ENCODE data around the gene CRX. TPM values are rescaled to one million over a fixed set of nuclear protein-coding genes. Genes with fewer than 3 reads are reported as not detected.
"Not testable (repeated sequence)": the region's sequence is repeated elsewhere in the genome, so short reads cannot be mapped to it uniquely, and the experiment has no call there.

Gene CRX
- total and polyA plus RNA-seq, 9 donors = not detected

DNA sequence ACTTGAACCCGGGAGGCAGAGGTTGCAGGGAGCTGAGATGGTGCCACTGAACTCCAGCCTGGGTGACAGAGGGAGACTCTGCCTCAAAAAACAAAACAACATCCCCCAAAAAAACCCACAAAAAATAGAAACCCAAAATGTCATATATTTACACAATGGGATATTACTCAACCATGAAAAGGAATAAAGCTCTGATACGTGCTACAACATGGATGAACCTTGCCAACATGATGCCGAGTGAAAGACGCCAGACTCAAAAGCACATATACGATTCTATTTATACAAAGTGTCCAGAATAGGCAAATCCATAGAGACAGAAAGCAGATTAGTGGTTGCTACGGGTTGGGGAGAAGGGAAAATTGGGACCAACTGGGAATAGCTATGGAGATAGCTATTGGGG is 15.3 kb upstream of the CRX start:
- TF ChIP-seq EP300 (IDR thresholded peaks at IDR 0.05) (no peak), POLR2A (IDR thresholded peaks at IDR 0.05) (no peak)
- TF ChIP-seq, protein P1, sequence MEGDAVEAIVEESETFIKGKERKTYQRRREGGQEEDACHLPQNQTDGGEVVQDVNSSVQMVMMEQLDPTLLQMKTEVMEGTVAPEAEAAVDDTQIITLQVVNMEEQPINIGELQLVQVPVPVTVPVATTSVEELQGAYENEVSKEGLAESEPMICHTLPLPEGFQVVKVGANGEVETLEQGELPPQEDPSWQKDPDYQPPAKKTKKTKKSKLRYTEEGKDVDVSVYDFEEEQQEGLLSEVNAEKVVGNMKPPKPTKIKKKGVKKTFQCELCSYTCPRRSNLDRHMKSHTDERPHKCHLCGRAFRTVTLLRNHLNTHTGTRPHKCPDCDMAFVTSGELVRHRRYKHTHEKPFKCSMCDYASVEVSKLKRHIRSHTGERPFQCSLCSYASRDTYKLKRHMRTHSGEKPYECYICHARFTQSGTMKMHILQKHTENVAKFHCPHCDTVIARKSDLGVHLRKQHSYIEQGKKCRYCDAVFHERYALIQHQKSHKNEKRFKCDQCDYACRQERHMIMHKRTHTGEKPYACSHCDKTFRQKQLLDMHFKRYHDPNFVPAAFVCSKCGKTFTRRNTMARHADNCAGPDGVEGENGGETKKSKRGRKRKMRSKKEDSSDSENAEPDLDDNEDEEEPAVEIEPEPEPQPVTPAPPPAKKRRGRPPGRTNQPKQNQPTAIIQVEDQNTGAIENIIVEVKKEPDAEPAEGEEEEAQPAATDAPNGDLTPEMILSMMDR (IDR thresholded peaks at IDR 0.05) = no peak
- H3K9me3 ChIP-seq = no peaks in the 10 kb centered on the region
- intact Hi-C loops (cut with DNase I) = no loop called here
- H3K36me3 ChIP-seq = no peaks in the 10 kb centered on the region
- H3K27me3 ChIP-seq = no peaks in the 10 kb centered on the region
- no peak overlapping the region for H3K4me3 ChIP-seq
- WGBS, 3 donors = 87 to 89% (median 88%) methylated on average over 6 of the region's 6 CpGs
- H3K27ac ChIP-seq = no peak overlapping the region
- no peaks in the 10 kb centered on the region for H3K4me1 ChIP-seq (ENCODE audit: insufficient read depth)
- DNase-seq = no peak

DNA sequence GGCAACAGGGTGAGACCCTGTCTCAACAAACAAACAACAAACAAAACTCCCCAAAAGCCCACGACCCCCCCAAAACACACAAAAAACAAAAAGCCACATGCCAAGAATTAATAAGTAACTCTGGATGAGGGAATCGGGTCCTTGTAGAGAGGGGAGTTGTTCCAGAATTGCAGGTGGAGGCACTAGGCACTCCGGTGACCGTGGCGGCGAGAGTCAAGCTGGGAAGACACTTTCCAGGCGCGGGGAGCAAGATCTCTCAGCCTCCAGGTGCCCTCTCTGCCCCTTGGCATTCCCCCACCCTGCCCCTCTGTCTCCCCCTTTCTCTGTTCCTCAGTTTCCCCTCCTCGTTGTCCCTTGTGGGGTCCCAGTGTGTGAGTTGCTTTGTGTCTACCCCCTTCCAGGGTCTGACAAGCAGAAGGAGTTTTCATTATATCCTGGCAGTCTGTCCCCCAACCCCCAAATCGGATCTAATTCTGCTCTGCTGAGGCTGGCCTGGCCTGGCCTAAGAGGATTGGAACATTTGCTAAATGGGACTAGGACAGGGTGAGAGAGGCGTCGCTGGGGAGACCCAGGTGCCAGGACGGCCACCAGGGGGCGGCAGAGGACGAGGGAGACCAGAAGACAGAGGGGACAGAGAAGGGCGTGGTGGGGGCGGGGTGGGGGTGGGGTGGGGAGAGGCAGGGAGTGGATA is 8.3 kb upstream of the CRX start:
- Histone ChIP-seq H3K27ac (no peak overlapping the region), H3K4me1 (ENCODE audit: insufficient read depth) (no peaks in the 10 kb centered on the region), H3K4me3 (no peak overlapping the region), H3K36me3 (no peaks in the 10 kb centered on the region), H3K9me3 (no peaks in the 10 kb centered on the region), H3K27me3 (no peaks in the 10 kb centered on the region)
- WGBS, 3 donors = 36 to 41% (median 37%) methylated on average over 17 of the region's 17 CpGs
- intact Hi-C loops (cut with DNase I) = no loop called here
- TF ChIP-seq EP300 (IDR thresholded peaks at IDR 0.05) (no peak), POLR2A (IDR thresholded peaks at IDR 0.05) (no peak)
- TF ChIP-seq, protein P1 (IDR thresholded peaks at IDR 0.05) = no peak
- peak; percentile 28 to 68 (median 52) for DNase-seq

DNA sequence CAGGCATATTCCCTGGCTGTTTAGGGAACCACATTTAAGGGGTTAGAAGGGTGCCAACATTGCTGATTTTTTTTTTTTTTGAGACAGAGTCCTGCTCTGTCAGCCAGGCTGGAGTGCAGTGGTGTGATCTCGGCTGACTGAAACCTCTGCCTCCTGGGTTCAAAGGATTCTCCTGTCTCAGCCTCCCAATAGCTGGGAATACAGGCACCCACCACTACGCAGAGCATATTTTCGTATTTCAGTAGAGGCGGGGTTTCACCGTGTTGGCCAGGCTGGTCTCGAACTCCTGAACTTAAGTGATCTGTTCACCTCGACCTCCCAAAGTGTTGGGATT is 7.8 kb upstream of the CRX start:
- H3K9me3 ChIP-seq = no peaks in the 10 kb centered on the region
- H3K4me3 ChIP-seq = no peak overlapping the region
- no peaks in the 10 kb centered on the region for H3K36me3 ChIP-seq
- H3K27ac ChIP-seq = no peak overlapping the region
- no peak for DNase-seq
- no peaks in the 10 kb centered on the region for H3K4me1 ChIP-seq (ENCODE audit: insufficient read depth)
- 58 to 60% (median 58%) methylated on average over 7 of the region's 7 CpGs for whole genome bisulfite sequencing, 3 donors
- TF ChIP-seq POLR2A (IDR thresholded peaks at IDR 0.05) = no peak
- no peak for TF ChIP-seq EP300 (IDR thresholded peaks at IDR 0.05)
- TF ChIP-seq, protein P1 (IDR thresholded peaks at IDR 0.05) = no peak
- intact Hi-C loops (cut with DNase I) = no loop called here
- H3K27me3 ChIP-seq = no peaks in the 10 kb centered on the region

DNA sequence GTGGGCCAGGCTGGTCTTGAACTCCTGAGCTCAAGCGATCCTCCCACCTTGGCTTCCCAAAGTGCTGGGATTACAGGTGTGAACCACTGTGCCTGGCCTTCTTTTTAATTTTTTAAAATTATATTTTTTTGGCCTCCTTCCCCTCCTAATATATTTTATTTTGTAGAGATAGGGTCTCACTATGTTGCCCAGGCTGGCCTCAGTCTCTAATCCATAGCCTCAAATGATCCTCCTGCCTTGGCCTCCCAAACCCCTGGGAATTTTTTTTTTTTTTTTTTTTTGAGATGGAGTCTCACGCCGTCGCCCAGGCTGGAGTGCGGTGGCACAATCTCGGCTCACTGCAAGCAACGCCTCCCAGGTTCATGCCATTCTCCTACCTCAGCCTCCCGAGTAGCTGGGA is 5.5 kb upstream of the CRX start:
- H3K27me3 ChIP-seq; intact Hi-C loops (cut with DNase I); H3K27ac ChIP-seq; H3K36me3 ChIP-seq; H3K4me1 ChIP-seq (ENCODE audit: insufficient read depth); DNase-seq; H3K4me3 ChIP-seq; H3K9me3 ChIP-seq: not testable (repeated sequence)
- 93% methylated on average over 8 of the region's 8 CpGs for WGBS, 3 donors

DNA sequence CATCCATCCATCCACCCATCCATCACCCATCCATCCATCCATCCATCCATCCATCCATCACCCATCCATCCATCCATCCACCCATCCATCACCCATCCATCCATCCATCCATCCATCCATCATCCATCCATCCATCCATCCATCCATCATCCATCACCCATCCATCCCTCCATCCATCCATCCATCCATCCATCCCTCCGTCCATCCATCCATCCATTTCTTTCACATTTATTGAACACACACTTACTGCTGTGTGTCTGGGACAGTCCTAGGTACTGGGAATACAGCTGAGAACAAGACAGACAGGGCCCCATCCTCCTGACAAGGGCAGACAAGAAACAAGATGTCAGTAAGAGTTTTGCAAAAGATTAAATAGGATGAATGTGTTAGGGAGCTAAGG is 3.5 kb upstream of the CRX start:
- WGBS, 3 donors = 88 to 89% (median 88%) methylated on average over 1 of the region's 1 CpG
- intact Hi-C loops (cut with DNase I); H3K27ac ChIP-seq; H3K4me3 ChIP-seq; DNase-seq; H3K27me3 ChIP-seq; H3K9me3 ChIP-seq; H3K4me1 ChIP-seq (ENCODE audit: insufficient read depth); H3K36me3 ChIP-seq: not testable (repeated sequence)

Measured in ovary (tissue), 9 donors.